Esophagus squamous epithelium (tissue), 4 donors: Measurements from ENCODE around the gene VKORC1.
"Not testable (repeated sequence)": the region's sequence is repeated elsewhere in the genome, so short reads cannot be mapped to it uniquely, and the experiment has no call there.

Experiments used
- CTCF ChIP-seq, 6 experiments: fragments of 450-650 bp in 4 of 6; fragments of 200-600 bp in 2 of 6; sonication (generic) in 2 of 6; IDR thresholded peaks; one replicate each; pipeline ENCODE4 v1.5.1; 2016 to 2019; ENCODE audit warnings: antibody characterized with exemption in 6 of 6, mild to moderate bottlenecking in 4 of 6, moderate library complexity in 4 of 6
- POLR2A ChIP-seq, 4 donors: fragments of 450-650 bp; IDR thresholded peaks; one replicate each; pipeline ENCODE4 v1.6.1; 2017; ENCODE audit warnings: antibody characterized with exemption in 4 of 4, mild to moderate bottlenecking in 4 of 4, moderate library complexity in 3 of 4

DNA sequence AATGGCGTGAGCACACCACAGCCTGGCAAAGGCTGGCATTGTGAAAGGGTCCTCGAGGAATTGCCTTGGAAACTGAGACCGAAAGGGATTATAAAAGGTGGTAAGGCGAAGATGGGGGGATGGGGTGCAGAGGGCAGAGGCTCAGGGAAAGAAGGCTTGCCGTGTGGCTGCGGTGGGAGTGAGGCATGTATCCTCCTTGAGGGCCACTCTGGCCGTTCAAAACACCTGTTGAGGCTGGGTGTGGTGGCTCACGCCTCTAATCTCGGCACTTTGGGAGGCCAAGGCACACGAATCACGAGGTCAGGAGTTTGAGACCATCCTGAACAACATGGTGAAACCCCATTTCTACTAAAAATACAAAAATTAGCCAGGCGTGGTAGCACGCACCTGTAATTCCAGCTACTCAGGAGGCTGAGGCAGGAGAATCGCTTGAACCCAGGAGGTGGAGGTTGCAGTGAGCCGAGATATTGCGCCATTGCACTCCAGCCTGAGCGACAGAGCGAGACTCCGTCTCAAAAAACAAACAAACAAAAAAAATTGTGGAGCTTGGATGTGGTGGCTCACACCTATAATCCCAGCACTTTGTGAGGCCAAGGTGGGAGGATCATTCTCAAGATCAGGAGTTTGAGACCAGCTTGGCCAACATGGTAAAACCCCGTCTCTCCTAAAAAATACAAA is 42.4 kb upstream of the VKORC1 start:
- not testable (repeated sequence) for TF ChIP-seq CTCF, POLR2A (IDR thresholded peaks at IDR 0.05)
